Keratinocyte (primary cell): ENCODE measurements around the gene BARX2. TPM values are rescaled to one million over a fixed set of nuclear protein-coding genes. Genes with fewer than 3 reads are reported as not detected.

Experiments
- DNase-seq: peaks from one replicate; pipeline ENCODE4 v3.0.0-alpha.2; 2011; ENCODE audit warnings: low read depth, missing footprints, low spot score
- FAIRE-seq: peaks from 2 replicates; lab custom pipeline; 2011; peaks lifted over from hg19 to GRCh38; lab: Jason Lieb, UNC
- H2AFZ ChIP-seq: 2 replicates; pipeline ENCODE4 v1.6.0; 2012; ENCODE audit warnings: low read length, control low read depth, inconsistent platforms; ENCODE audit not compliant: control insufficient read depth
- H3K27ac ChIP-seq: 2 replicates; pipeline ENCODE4 v1.5.1; 2011; ENCODE audit warnings: low read length; ENCODE audit not compliant: control insufficient read depth, insufficient read depth
- H3K27me3 ChIP-seq: 3 replicates; pipeline ENCODE4 v1.6.0; 2011; ENCODE audit warnings: low read length; ENCODE audit not compliant: control insufficient read depth, insufficient read depth; ENCODE audit errors: extremely low read depth
- H3K36me3 ChIP-seq, 2 experiments: 2 replicates in 1 of 2; 3 replicates in 1 of 2; pipeline ENCODE4 v1.5.1; 2011; ENCODE audit warnings: low read length in 2 of 2, mild to moderate bottlenecking in 1 of 2; ENCODE audit not compliant: control insufficient read depth in 2 of 2, insufficient read depth in 2 of 2; ENCODE audit errors: extremely low read depth in 1 of 2
- H3K4me1 ChIP-seq: 3 replicates; pipeline ENCODE4 v1.5.1; 2011; ENCODE audit warnings: low read length; ENCODE audit not compliant: control insufficient read depth, insufficient read depth; ENCODE audit errors: extremely low read depth
- H3K4me2 ChIP-seq: 3 replicates; pipeline ENCODE4 v1.6.0; 2011; ENCODE audit warnings: low read depth, low read length; ENCODE audit not compliant: control insufficient read depth, insufficient read depth; ENCODE audit errors: extremely low read depth
- H3K4me3 ChIP-seq, 3 experiments: fragments of 200-600 bp in 1 of 3; sonication (generic) in 1 of 3; 2 replicates in 2 of 3; 3 replicates in 1 of 3; pipeline ENCODE4 v1.5.1; 2011 to 2016; ENCODE audit warnings: low read length in 3 of 3, mild to moderate bottlenecking in 3 of 3, control low read depth in 2 of 3, inconsistent platforms in 1 of 3, low read depth in 1 of 3, mixed read lengths in 1 of 3, mixed run types in 1 of 3, moderate library complexity in 1 of 3; ENCODE audit not compliant: control insufficient read depth in 2 of 3, insufficient read depth in 2 of 3; ENCODE audit errors: extremely low read depth in 1 of 3
- H3K79me2 ChIP-seq: 2 replicates; pipeline ENCODE4 v1.6.0; 2012; ENCODE audit warnings: low read length; ENCODE audit not compliant: control insufficient read depth, insufficient read depth
- H3K9ac ChIP-seq: 3 replicates; pipeline ENCODE4 v1.6.0; 2011; ENCODE audit warnings: low read length; ENCODE audit not compliant: control insufficient read depth, insufficient read depth; ENCODE audit errors: extremely low read depth
- H3K9me1 ChIP-seq: 3 replicates; pipeline ENCODE4 v1.6.0; 2011; ENCODE audit warnings: low read length; ENCODE audit not compliant: control insufficient read depth, insufficient read depth; ENCODE audit errors: extremely low read depth
- H3K9me3 ChIP-seq: 2 replicates; pipeline ENCODE4 v1.5.1; 2012; ENCODE audit warnings: low read depth, low read length; ENCODE audit not compliant: control insufficient read depth
- H4K20me1 ChIP-seq: 3 replicates; pipeline ENCODE4 v1.6.0; 2011; ENCODE audit warnings: low read length; ENCODE audit not compliant: control insufficient read depth, insufficient read depth; ENCODE audit errors: extremely low read depth
- CTCF ChIP-seq, 3 experiments: IDR thresholded peaks in 1 of 3; conservative IDR thresholded peaks in 1 of 3; optimal IDR thresholded peaks in 1 of 3; 2 replicates in 2 of 3; 3 replicates in 1 of 3; pipeline versions ENCODE3 to v1.5.1; 2011; ENCODE audit warnings: low read length in 3 of 3, mild to moderate bottlenecking in 3 of 3, moderate library complexity in 2 of 3, control low read depth in 1 of 3, inconsistent platforms in 1 of 3; ENCODE audit not compliant: insufficient read depth in 2 of 3; ENCODE audit errors: extremely low read depth in 1 of 3
- EZH2 ChIP-seq: IDR thresholded peaks from one replicate; pipeline ENCODE4 v1.6.1; 2012; ENCODE audit warnings: inconsistent platforms, mild to moderate bottlenecking, low read length, moderate library complexity
- dilution Hi-C: fragments of 300-500 bp; cut with MboI; formaldehyde crosslinking; loops from one replicate; pipeline ENCODE4 v1.7.0; 2020; ENCODE audit warnings: low sequenced_read_pairs; ENCODE audit not compliant: extremely low pct_ligation_motif_present
- polyA plus RNA-seq, 5 experiments: library from polyadenylated mRNA; depleted of rRNA in 3 of 5; stranded (reverse) in 3 of 5; stranded (forward) in 1 of 5; unstranded in 1 of 5; fragments of >200 nt; gene quantifications; 1 replicate in 1 of 5; 2 replicates in 3 of 5; 3 replicates in 1 of 5; pipeline versions ENCODE4 v1.2.1 to v1.2.3, GENCODE V29; 2011 to 2012; ENCODE audit warnings: missing spikeins in 2 of 5, low read depth in 1 of 5, low replicate concordance in 1 of 5

BARX2 gene
- polyA plus RNA-seq, 1 donor (not counting 4 experiments of a cell fraction or from before 2014, with no cell fraction given): 0.87 TPM

- TF ChIP-seq CTCF (optimal IDR thresholded peaks at IDR 0.05 in 1 of 3, IDR thresholded peaks at IDR 0.05 in 1 of 3, conservative IDR thresholded peaks at IDR 0.05 in 1 of 3; ENCODE audit: extremely low read depth in 1 of 3, insufficient read depth in 2 of 3, low read length in 3 of 3): no peak
- TF ChIP-seq EZH2: no peak
- Histone ChIP-seq H3K27me3 (peaks cover 20% of the 10 kb centered on the region), H3K4me3 (no peak overlapping the region), H3K4me1 (no peaks in the 10 kb centered on the region), H3K4me2 (no peak overlapping the region), H2AFZ (no peak overlapping the region), H3K79me2 (no peaks in the 10 kb centered on the region), H3K9me3 (no peaks in the 10 kb centered on the region), H3K9me1 (no peaks in the 10 kb centered on the region), H4K20me1 (no peaks in the 10 kb centered on the region), H3K36me3 (no peaks in the 10 kb centered on the region), H3K27ac (no peak overlapping the region), H3K9ac (no peak overlapping the region)
- dilution Hi-C loops: loop anchor here (25.0 kb wide), 1 partner anchor 385 kb away; no protein-coding TSS in a partner anchor
- FAIRE-seq: no peak
- DNase-seq: no peak
Observed at GRCh38 chr11:129352676-129353075, 23.0 kb upstream of the BARX2 start.

DNA sequence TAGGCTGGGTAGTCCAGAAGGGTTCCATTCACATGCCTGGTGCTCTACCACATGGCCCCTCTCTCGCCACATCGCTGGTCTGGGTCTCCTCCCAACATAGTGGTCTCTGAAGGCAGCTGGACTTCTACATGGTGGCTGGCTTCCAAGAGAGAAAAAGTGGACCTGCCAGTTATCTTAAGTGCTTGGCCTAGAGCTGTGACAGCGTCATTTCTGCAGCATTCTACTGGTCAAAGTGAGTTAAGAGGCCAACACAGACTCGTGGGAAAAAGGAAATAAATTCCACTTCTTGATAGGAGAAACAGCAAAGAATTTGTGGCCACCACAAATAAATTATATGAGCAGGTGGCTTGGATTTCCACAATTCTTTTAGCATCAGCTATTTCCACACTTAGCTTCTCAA lies 21.0 kb upstream of the BARX2 start:
- H2AFZ ChIP-seq: no peak overlapping the region
- peaks cover 20% of the 10 kb centered on the region for H3K27me3 ChIP-seq
- dilution Hi-C loops: loop anchor here (25.0 kb wide), 1 partner anchor 383 kb away; no protein-coding TSS in a partner anchor
- no peaks in the 10 kb centered on the region for H3K9me3 ChIP-seq
- H4K20me1 ChIP-seq: no peaks in the 10 kb centered on the region
- H3K36me3 ChIP-seq: no peaks in the 10 kb centered on the region
- TF ChIP-seq CTCF (optimal IDR thresholded peaks at IDR 0.05 in 1 of 3, IDR thresholded peaks at IDR 0.05 in 1 of 3, conservative IDR thresholded peaks at IDR 0.05 in 1 of 3; ENCODE audit: extremely low read depth in 1 of 3, insufficient read depth in 2 of 3, low read length in 3 of 3) (no peak), EZH2 (no peak)
- no peak overlapping the region for H3K4me3 ChIP-seq
- DNase-seq (no peak), FAIRE-seq (no peak)
- no peak overlapping the region for H3K9ac ChIP-seq
- no peaks in the 10 kb centered on the region for H3K9me1 ChIP-seq
- no peaks in the 10 kb centered on the region for H3K4me1 ChIP-seq
- H3K27ac ChIP-seq: no peak overlapping the region
- no peak overlapping the region for H3K4me2 ChIP-seq
- no peaks in the 10 kb centered on the region for H3K79me2 ChIP-seq
